SK-N-SH treated with all-trans-retinoic acid at 6 μM for 48 hours (cell line): ENCODE results near the gene KRT86.

Experiments
- ATAC-seq: fragments of 200-7000 bp; cut with Tn5 transposase; 3 replicates; pipeline ENCODE4 v1.9.1; 2020; ENCODE audit warnings: mild to moderate bottlenecking, moderate library complexity
- ARNTL ChIP-seq: fragments of 450-650 bp; formaldehyde crosslinking; IDR thresholded peaks from 2 replicates; pipeline ENCODE4 v1.5.0; 2020; ENCODE audit warnings: low read depth, mild to moderate bottlenecking, moderate library complexity, borderline replicate concordance
- BACH2 ChIP-seq: fragments of 250-450 bp; sonication (Bioruptor Pico); IDR thresholded peaks from 2 replicates; pipeline ENCODE4 v1.9.0; 2021; ENCODE audit warnings: mild to moderate bottlenecking, borderline replicate concordance
- CREB5 ChIP-seq: fragments of 250-450 bp; sonication (Bioruptor Pico); IDR thresholded peaks from 2 replicates; pipeline ENCODE4 v1.5.1; 2020; ENCODE audit warnings: low read depth, mild to moderate bottlenecking, moderate library complexity
- CSDC2 ChIP-seq: fragments of 250-450 bp; sonication (Bioruptor Pico); IDR thresholded peaks from 2 replicates; pipeline ENCODE4 v1.5.0; 2020; ENCODE audit warnings: mild to moderate bottlenecking, moderate library complexity
- ESRRG ChIP-seq: fragments of 250-450 bp; sonication (Bioruptor Pico); IDR thresholded peaks from 2 replicates; pipeline ENCODE4 v1.6.1; 2021; ENCODE audit warnings: mild to moderate bottlenecking
- ISL1 ChIP-seq: fragments of 250-450 bp; sonication (Bioruptor Pico); IDR thresholded peaks from 2 replicates; pipeline ENCODE4 v2.1.2; 2022; ENCODE audit warnings: mild to moderate bottlenecking, moderate library complexity
- PPARA ChIP-seq: fragments of 250-450 bp; sonication (Bioruptor Pico); IDR thresholded peaks from 2 replicates; pipeline ENCODE4 v1.5.0; 2020; ENCODE audit warnings: mild to moderate bottlenecking, borderline replicate concordance
- RARB ChIP-seq: fragments of 250-450 bp; sonication (Bioruptor Pico); IDR thresholded peaks from 2 replicates; pipeline ENCODE4 v1.8.0; 2021; ENCODE audit warnings: mild to moderate bottlenecking, moderate library complexity
- SNAI2 ChIP-seq: fragments of 250-450 bp; sonication (Bioruptor Pico); IDR thresholded peaks from 2 replicates; pipeline ENCODE4 v1.5.0; 2020; ENCODE audit warnings: mild to moderate bottlenecking, moderate library complexity
- TCF4 ChIP-seq: fragments of 250-450 bp; sonication (Bioruptor Pico); IDR thresholded peaks from 2 replicates; pipeline ENCODE4 v1.8.0; 2021; ENCODE audit warnings: mild to moderate bottlenecking, moderate library complexity, borderline replicate concordance
- TOX ChIP-seq: fragments of 250-450 bp; sonication (Bioruptor Pico); IDR thresholded peaks from 2 replicates; pipeline ENCODE4 v1.8.0; 2021; ENCODE audit warnings: mild to moderate bottlenecking, moderate library complexity, borderline replicate concordance
- TSHZ2 ChIP-seq: fragments of 250-450 bp; sonication (Bioruptor Pico); IDR thresholded peaks from 2 replicates; pipeline ENCODE4 v1.5.0; 2020; ENCODE audit warnings: mild to moderate bottlenecking, moderate library complexity
- ZC3H10 ChIP-seq: fragments of 250-450 bp; sonication (Bioruptor Pico); IDR thresholded peaks from 2 replicates; pipeline ENCODE4 v1.5.1; 2021; ENCODE audit warnings: mild to moderate bottlenecking, moderate library complexity
- ZFP3 ChIP-seq: fragments of 250-450 bp; sonication (Bioruptor Pico); IDR thresholded peaks from 2 replicates; pipeline ENCODE4 v1.5.0; 2020; ENCODE audit warnings: mild to moderate bottlenecking, moderate library complexity
- ZFP30 ChIP-seq: fragments of 450-650 bp; formaldehyde crosslinking; IDR thresholded peaks from 2 replicates; pipeline ENCODE4 v1.5.0; 2022; ENCODE audit warnings: mild to moderate bottlenecking, moderate library complexity
- ZNF565 ChIP-seq: fragments of 450-650 bp; formaldehyde crosslinking; conservative IDR thresholded peaks from 2 replicates; pipeline ENCODE4 v1.5.0; 2020; ENCODE audit warnings: low read depth, mild to moderate bottlenecking, moderate library complexity
- ZNF70 ChIP-seq: fragments of 450-650 bp; formaldehyde crosslinking; IDR thresholded peaks from 2 replicates; pipeline ENCODE4 v1.5.0; 2020; ENCODE audit warnings: mild to moderate bottlenecking, moderate library complexity
- ZNF8 ChIP-seq: fragments of 450-650 bp; formaldehyde crosslinking; IDR thresholded peaks from 2 replicates; pipeline ENCODE4 v1.5.0; 2020; ENCODE audit warnings: mild to moderate bottlenecking, moderate library complexity
- TF ChIP-seq, protein P1 (sequence below): fragments of 250-450 bp; sonication (Bioruptor Pico); IDR thresholded peaks from 2 replicates; pipeline ENCODE4 v1.5.1; 2021; ENCODE audit warnings: mild to moderate bottlenecking, moderate library complexity
- TF ChIP-seq, protein P2 (sequence below): fragments of 250-450 bp; sonication (Bioruptor Pico); IDR thresholded peaks from 2 replicates; pipeline ENCODE4 v1.8.0; 2021; ENCODE audit warnings: low read depth, mild to moderate bottlenecking, moderate library complexity, borderline replicate concordance

Gene KRT86

GRCh38 chr12:52337054-52337453, 62.6 kb downstream of the KRT86 start:
- ATAC-seq: no peak
- TF ChIP-seq ZNF70 (CRISPR knock-in tag) (no peak), SNAI2 (no peak), BACH2 (CRISPR knock-in tag) (no peak), CSDC2 (CRISPR knock-in tag) (no peak), ZFP3 (CRISPR knock-in tag) (no peak), ZC3H10 (no peak), TCF4 (CRISPR knock-in tag) (no peak), ESRRG (CRISPR knock-in tag) (no peak), CREB5 (no peak), ISL1 (no peak)
- TF ChIP-seq, protein P1, sequence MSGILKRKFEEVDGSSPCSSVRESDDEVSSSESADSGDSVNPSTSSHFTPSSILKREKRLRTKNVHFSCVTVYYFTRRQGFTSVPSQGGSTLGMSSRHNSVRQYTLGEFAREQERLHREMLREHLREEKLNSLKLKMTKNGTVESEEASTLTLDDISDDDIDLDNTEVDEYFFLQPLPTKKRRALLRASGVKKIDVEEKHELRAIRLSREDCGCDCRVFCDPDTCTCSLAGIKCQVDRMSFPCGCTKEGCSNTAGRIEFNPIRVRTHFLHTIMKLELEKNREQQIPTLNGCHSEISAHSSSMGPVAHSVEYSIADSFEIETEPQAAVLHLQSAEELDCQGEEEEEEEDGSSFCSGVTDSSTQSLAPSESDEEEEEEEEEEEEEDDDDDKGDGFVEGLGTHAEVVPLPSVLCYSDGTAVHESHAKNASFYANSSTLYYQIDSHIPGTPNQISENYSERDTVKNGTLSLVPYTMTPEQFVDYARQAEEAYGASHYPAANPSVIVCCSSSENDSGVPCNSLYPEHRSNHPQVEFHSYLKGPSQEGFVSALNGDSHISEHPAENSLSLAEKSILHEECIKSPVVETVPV (CRISPR knock-in tag): no peak

DNA sequence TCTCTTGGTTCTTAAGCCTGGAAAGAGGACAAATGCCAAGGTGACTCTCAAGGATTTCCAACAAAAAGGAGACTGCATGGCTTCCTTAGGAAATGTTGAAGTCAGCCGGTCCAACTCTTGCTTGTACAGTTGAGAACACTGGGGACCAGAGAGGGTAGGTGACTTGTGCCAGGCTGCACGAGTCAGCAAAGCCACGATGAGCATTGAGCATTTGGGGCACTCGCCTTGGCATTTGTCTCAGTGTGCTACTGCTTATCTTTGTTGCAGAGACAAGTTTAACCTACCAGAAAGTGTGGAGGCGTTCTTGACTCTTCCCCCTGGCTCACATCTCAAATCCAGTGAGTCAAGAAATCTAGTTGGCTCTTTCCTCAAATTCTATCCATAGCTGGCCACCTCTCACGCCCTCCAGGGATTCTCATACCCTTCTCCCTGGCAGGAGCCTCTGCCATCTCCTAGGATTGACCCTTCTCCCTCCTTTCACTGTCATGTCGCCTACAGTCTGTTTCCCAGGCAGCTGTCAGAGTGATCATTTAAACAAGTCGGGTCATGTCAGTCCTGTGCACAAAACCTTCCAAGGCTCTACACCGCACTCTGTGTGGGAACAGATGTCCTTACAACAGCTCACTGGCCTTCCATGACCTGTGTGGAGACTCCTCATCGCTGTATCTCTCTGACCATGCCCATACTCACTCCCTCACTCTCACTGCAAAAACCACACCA, 64.0 kb downstream of the KRT86 start:
- TF ChIP-seq ESRRG (CRISPR knock-in tag) (no peak), ZFP30 (CRISPR knock-in tag) (no peak), ZNF565 (no peak), PPARA (CRISPR knock-in tag) (no peak), RARB (CRISPR knock-in tag) (no peak), SNAI2 (no peak), ZNF8 (CRISPR knock-in tag) (no peak), TOX (CRISPR knock-in tag) (no peak), TCF4 (CRISPR knock-in tag) (no peak), CREB5 (no peak), ARNTL (no peak), TSHZ2 (no peak), ZC3H10 (no peak), ISL1 (no peak), CSDC2 (CRISPR knock-in tag) (no peak), ZFP3 (CRISPR knock-in tag) (no peak), BACH2 (CRISPR knock-in tag) (no peak)
- TF ChIP-seq, protein P1 (CRISPR knock-in tag): no peak
- TF ChIP-seq, all 23 proteins: peak for 0
- ATAC-seq: no peak

DNA sequence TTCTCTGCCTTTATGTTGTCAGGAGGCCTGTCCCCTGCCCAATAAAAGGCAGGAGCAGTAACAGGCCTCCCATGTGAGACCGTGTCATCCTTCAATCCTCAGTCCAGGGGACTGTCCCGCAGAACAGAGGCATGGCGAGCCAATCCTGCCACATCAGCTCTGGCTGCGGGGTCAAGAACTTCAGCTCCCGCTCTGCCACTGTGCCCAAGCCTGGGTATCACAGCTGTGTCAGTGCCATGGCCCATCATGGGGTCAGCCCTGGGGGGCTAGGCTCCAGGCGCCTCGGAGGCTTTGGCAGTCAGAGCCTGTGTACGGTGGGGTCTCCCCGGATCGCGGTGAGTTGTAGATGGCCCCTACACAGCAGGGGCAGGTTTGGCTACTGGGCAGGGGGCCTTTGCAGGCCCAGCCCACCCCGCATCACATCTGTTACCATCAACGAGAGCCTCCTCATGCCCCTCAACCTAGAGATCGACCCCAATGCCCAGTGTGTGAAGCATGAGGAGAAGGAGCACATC, 66.7 kb downstream of the KRT86 start:
- no peak for ATAC-seq
- TF ChIP-seq PPARA (CRISPR knock-in tag): no peak
- TF ChIP-seq, protein P2, sequence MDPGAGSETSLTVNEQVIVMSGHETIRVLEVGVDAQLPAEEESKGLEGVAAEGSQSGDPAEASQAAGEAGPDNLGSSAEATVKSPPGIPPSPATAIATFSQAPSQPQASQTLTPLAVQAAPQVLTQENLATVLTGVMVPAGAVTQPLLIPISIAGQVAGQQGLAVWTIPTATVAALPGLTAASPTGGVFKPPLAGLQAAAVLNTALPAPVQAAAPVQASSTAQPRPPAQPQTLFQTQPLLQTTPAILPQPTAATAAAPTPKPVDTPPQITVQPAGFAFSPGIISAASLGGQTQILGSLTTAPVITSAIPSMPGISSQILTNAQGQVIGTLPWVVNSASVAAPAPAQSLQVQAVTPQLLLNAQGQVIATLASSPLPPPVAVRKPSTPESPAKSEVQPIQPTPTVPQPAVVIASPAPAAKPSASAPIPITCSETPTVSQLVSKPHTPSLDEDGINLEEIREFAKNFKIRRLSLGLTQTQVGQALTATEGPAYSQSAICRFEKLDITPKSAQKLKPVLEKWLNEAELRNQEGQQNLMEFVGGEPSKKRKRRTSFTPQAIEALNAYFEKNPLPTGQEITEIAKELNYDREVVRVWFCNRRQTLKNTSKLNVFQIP (CRISPR knock-in tag): no peak
- TF ChIP-seq CSDC2 (CRISPR knock-in tag): no peak
- no peak for TF ChIP-seq ZFP30 (CRISPR knock-in tag)
- no peak for TF ChIP-seq TCF4 (CRISPR knock-in tag)
- no peak for TF ChIP-seq CREB5
- TF ChIP-seq ZFP3 (CRISPR knock-in tag): no peak
- TF ChIP-seq ZNF8 (CRISPR knock-in tag): no peak
- no peak for TF ChIP-seq BACH2 (CRISPR knock-in tag)
- TF ChIP-seq TOX (CRISPR knock-in tag): no peak
- TF ChIP-seq, protein P1 (CRISPR knock-in tag): no peak
- TF ChIP-seq ZC3H10: no peak
- no peak for TF ChIP-seq SNAI2
- no peak for TF ChIP-seq ISL1
- TF ChIP-seq, all 23 proteins: peak for 0
